ENCODE measurements around the gene SLC3A2.
"Not testable (repeated sequence)": the region's sequence is repeated elsewhere in the genome, so short reads cannot be mapped to it uniquely, and the experiment has no call there.

Gene SLC3A2

DNA sequence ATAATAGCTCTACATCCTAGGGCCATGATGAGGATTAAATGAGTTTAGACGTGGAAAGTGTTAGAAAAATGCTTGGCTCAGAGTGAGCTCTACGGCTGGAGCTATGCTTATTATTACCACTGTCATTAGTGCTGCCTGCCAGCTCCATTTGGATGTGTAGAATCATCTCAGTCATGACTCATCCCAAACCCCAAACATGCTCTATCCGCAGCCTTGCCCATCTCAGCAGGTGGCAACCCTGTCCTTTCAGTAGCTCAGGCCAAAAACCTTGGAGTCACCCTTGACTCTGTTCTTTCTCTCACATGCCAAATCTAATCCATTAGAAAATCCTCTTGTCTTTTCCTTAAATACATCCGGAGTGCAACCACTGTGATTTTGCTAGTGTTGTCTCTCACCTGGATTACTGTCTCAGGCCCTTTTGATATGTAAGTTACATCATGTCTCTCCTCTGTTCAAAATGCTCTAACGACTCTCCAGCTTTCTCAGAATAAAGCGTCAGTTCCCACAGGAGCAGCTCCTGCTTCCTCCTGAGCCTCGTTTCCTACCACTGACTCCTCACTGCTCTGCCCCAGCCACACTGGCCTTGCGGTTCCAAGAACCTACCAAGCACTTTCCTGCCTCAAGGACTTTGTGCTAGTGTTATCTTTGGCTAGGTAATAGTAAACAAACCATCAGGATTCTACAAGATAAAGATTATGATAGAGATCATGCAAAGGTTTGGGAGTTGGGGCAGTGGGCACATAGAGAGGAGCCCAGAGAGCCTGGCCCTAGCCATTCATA lies 51.0 kb downstream of the SLC3A2 start:
- no peak for DNase-seq

DNA sequence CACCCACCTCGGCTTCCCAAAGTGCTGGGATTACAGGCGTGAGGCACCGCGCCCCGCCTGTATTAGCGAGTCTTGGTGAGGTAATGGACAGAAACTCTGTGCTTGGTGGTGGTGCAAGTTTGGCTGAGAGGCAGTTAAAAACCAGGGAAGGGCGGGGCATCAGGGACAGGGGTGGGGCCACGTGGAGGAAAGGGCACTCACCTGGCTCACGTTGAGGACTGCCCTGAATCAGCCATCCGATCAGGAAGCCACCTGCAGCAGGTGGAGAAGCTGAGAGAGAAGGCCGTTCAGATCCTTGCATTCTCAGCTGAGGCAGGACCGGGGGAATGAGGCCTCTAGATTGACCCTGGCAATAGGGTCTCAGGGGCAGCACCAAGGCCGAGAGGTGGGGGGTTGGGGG lies 52.6 kb downstream of the SLC3A2 start:
- DNase-seq, result no peak

- DNase-seq, result no peak
These were observed 53.2 kb downstream of the SLC3A2 start for GRCh38 chr11:62933750-62934495.

DNA sequence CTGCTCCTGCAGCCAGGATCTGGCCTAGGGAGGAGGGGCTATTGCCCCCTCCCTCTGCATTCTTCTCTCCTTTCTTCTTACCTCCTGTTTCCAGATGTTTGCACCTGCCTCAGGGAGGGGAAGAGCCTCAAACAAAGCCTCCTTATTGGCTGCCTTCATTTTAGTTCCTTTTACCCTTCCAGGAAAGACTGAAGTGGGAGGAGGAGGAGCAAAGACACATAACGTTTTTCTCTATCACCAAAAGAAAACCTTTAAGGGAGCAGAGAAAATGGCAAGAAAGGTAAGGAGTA lies 53.7 kb downstream of the SLC3A2 start:
- no peak for DNase-seq

GRCh38 chr11:62937528-62937927 lies 56.8 kb downstream of the SLC3A2 start:
- DNase-seq, result not testable (repeated sequence)
